Activated naive CD4-positive, alpha-beta T cell treated with anti-CD3 and anti-CD28 coated beads, Interleukin-2, amount 10 ng/mL, durations not matched to agents 5 hours and 36 hours (primary cell): ENCODE data around the gene MMS22L. TPM values are rescaled to one million over a fixed set of nuclear protein-coding genes. Genes with fewer than 3 reads are reported as not detected.

Source experiments
- total RNA-seq, 2 experiments: library from RNA; stranded (reverse); gene quantifications; one replicate each; pipeline ENCODE4 v1.2.3, GENCODE V29; 2021

Gene MMS22L, protein sequence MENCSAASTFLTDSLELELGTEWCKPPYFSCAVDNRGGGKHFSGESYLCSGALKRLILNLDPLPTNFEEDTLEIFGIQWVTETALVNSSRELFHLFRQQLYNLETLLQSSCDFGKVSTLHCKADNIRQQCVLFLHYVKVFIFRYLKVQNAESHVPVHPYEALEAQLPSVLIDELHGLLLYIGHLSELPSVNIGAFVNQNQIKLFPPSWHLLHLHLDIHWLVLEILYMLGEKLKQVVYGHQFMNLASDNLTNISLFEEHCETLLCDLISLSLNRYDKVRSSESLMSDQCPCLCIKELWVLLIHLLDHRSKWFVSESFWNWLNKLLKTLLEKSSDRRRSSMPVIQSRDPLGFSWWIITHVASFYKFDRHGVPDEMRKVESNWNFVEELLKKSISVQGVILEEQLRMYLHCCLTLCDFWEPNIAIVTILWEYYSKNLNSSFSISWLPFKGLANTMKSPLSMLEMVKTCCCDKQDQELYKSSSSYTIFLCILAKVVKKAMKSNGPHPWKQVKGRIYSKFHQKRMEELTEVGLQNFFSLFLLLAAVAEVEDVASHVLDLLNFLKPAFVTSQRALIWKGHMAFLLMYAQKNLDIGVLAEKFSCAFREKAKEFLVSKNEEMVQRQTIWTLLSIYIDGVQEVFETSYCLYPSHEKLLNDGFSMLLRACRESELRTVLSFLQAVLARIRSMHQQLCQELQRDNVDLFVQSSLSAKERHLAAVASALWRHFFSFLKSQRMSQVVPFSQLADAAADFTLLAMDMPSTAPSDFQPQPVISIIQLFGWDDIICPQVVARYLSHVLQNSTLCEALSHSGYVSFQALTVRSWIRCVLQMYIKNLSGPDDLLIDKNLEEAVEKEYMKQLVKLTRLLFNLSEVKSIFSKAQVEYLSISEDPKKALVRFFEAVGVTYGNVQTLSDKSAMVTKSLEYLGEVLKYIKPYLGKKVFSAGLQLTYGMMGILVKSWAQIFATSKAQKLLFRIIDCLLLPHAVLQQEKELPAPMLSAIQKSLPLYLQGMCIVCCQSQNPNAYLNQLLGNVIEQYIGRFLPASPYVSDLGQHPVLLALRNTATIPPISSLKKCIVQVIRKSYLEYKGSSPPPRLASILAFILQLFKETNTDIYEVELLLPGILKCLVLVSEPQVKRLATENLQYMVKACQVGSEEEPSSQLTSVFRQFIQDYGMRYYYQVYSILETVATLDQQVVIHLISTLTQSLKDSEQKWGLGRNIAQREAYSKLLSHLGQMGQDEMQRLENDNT
- total RNA-seq, result 10 to 100 TPM; 26.1 to 26.3 TPM

DNA sequence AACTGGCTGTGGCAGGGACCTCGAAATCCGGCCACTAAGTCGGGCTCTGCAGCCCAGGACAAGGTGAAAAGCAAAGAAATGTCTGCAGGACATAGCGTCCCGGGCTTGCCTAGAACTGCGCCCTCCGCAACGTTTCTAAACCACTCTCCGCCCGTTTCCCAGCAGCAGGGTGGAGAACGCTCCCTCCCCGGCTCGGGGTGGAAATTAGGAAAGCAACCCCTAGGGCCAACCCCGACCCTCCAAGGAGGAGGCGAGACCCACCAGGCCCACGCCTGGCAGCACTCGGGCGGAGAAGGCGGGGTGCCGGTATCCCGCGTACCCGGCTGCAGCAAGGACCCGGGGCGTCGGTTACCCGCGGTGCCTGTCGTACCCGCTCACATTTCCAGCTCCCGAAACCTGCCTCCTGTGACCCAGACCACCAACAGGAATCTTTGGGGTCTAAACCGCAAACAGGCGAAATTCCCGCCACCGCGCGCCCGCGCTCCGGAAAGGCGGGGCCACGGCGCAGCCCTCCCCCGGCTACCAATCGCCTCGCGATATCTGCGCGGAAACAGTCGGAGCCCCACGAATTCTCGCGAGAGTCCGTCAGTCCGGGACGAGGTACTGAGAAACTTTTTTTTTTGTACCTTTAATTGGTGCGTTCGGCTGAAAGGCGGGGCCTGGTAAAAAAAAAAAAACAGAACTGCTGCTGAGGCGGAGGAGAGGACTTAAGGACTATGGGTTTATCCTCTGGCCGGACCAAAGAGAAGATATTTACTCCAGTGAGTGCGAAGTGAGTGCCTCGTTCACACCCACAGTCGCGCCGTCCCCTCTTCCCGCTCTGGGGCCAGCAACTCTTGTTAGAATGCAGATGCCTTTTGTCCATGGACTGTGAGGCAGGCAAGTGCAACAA is at the start of gene MMS22L:
MMS22L (minus strand) TSS at position 491 of the 892 bp plus-strand sequence. CDS start 739 bp downstream, outside the sequence.

